Calu3 (cell line): ENCODE measurements around the gene STIP1. TPM values are rescaled to one million over a fixed set of nuclear protein-coding genes. Genes with fewer than 3 reads are reported as not detected.

Source experiments
- BruUV-seq: library from RNA; stranded (reverse); fragments of 400-500 nt; replicated peaks from 2 replicates; lab custom pipeline; 2021; lab: Mats Ljungman, UMichigan
- CTCF ChIA-PET: fragments of 300-600 bp; sonication (Branson Sonifier 250); formaldehyde crosslinking; loops from one replicate; lab custom pipeline; 2022; ENCODE audit warnings: antibody characterized with exemption; lab: Charles Lee
- DNase-seq: peaks from one replicate; pipeline ENCODE4 v3.0.0; 2022
- H3K27ac Mint-ChIP-seq: one replicate; pipeline ENCODE4 v1.8.0; 2022; ENCODE audit warnings: mixed read lengths; ENCODE audit not compliant: unreplicated experiment
- H3K27me3 Mint-ChIP-seq: one replicate; pipeline ENCODE4 v1.8.0; 2022; ENCODE audit warnings: mixed read lengths; ENCODE audit not compliant: unreplicated experiment
- H3K36me3 Mint-ChIP-seq: one replicate; pipeline ENCODE4 v1.8.0; 2022; ENCODE audit warnings: mild to moderate bottlenecking, moderate library complexity, mixed read lengths; ENCODE audit not compliant: insufficient read depth, unreplicated experiment
- H3K4me1 Mint-ChIP-seq: one replicate; pipeline ENCODE4 v1.8.0; 2022; ENCODE audit warnings: mild to moderate bottlenecking, low read depth, mixed read lengths; ENCODE audit not compliant: unreplicated experiment
- H3K4me3 Mint-ChIP-seq: one replicate; pipeline ENCODE4 v1.8.0; 2022; ENCODE audit warnings: mild to moderate bottlenecking, low read depth, moderate library complexity, mixed read lengths; ENCODE audit not compliant: unreplicated experiment
- H3K9me3 Mint-ChIP-seq: one replicate; pipeline ENCODE4 v1.8.0; 2022; ENCODE audit warnings: low read depth, mixed read lengths; ENCODE audit not compliant: unreplicated experiment
- CTCF ChIP-seq: fragments of 200-600 bp; IDR thresholded peaks from one replicate; pipeline ENCODE4 v1.8.0; 2022; ENCODE audit warnings: antibody characterized with exemption; ENCODE audit not compliant: unreplicated experiment
- intact Hi-C: fragments of 100-400 bp; cut with micrococcal nuclease; formaldehyde crosslinking; loops from one replicate; pipeline ENCODE4 v1.10.0; 2022; ENCODE audit not compliant: unreplicated experiment
- total RNA-seq: library from RNA; stranded (reverse); gene quantifications from 2 replicates; pipeline ENCODE4 v1.2.3, GENCODE V29; 2022

STIP1 gene
- total RNA-seq, 1 experiment from 2014 or later: 391 TPM

GRCh38 chr11:64140082-64140481 is 45.9 kb upstream of the STIP1 start:
- CTCF ChIA-PET: no interaction called here
- Mint-ChIP-seq H3K4me3 (no peak overlapping the region), H3K27me3 (no peaks in the 10 kb centered on the region), H3K4me1 (no peaks in the 10 kb centered on the region), H3K9me3 (no peaks in the 10 kb centered on the region), H3K27ac (no peak overlapping the region), H3K36me3 (no peaks in the 10 kb centered on the region)
- no TSS peak for BruUV-seq
- no peak for DNase-seq
- TF ChIP-seq CTCF: no peak
- intact Hi-C loops: loop anchor here (10.0 kb wide), 1 partner anchor 95 kb away; no protein-coding TSS in a partner anchor

GRCh38 chr11:64141081-64141783 is 44.7 kb upstream of the STIP1 start:
- H3K9me3 Mint-ChIP-seq: no peaks in the 10 kb centered on the region
- no peak for TF ChIP-seq CTCF
- H3K4me1 Mint-ChIP-seq: no peaks in the 10 kb centered on the region
- CTCF ChIA-PET: interaction anchor here (0.7 kb wide), 1 partner anchor 21 kb away, joined by 3 read pairs; no protein-coding TSS in a partner anchor
- H3K4me3 Mint-ChIP-seq: no peak overlapping the region
- no peak overlapping the region for H3K27ac Mint-ChIP-seq
- no peak for DNase-seq
- no TSS peak for BruUV-seq
- H3K36me3 Mint-ChIP-seq: no peaks in the 10 kb centered on the region
- intact Hi-C loops: loop anchor here (10.0 kb wide), 1 partner anchor 96 kb away; no protein-coding TSS in a partner anchor
- H3K27me3 Mint-ChIP-seq: no peaks in the 10 kb centered on the region

GRCh38 chr11:64144587-64145472 is 41.1 kb upstream of the STIP1 start:
- intact Hi-C loops: loop anchor here (10.0 kb wide), 1 partner anchor 100 kb away; no protein-coding TSS in a partner anchor
- Mint-ChIP-seq H3K27me3 (no peaks in the 10 kb centered on the region), H3K4me1 (no peaks in the 10 kb centered on the region), H3K27ac (no peak overlapping the region), H3K9me3 (no peaks in the 10 kb centered on the region), H3K4me3 (no peak overlapping the region), H3K36me3 (peaks cover 8% of the 10 kb centered on the region)
- BruUV-seq: no TSS peak
- no peak for DNase-seq
- no peak for TF ChIP-seq CTCF
- CTCF ChIA-PET: no interaction called here

- peak; percentile 68 for TF ChIP-seq CTCF
- H3K4me3 Mint-ChIP-seq: no peak overlapping the region
- CTCF ChIA-PET: no interaction called here
- intact Hi-C loops: loop anchor here (10.0 kb wide), 1 partner anchor 101 kb away; no protein-coding TSS in a partner anchor
- H3K9me3 Mint-ChIP-seq: no peaks in the 10 kb centered on the region
- no TSS peak for BruUV-seq
- H3K4me1 Mint-ChIP-seq: no peaks in the 10 kb centered on the region
- no peak overlapping the region for H3K27ac Mint-ChIP-seq
- peaks cover 9% of the 10 kb centered on the region for H3K36me3 Mint-ChIP-seq
- peak; percentile 71 for DNase-seq
- no peaks in the 10 kb centered on the region for H3K27me3 Mint-ChIP-seq
These were observed 39.7 kb upstream of the STIP1 start for GRCh38 chr11:64146036-64146955.
